Upper lobe of right lung (tissue), 1 donor: ENCODE data around the gene ZSCAN26. TPM values are rescaled to one million over a fixed set of nuclear protein-coding genes. Genes with fewer than 3 reads are reported as not detected.
A peak's percentile ranks its signal among the peaks of the same experiment; 100 is the strongest.

Experiments used
- ATAC-seq: fragments of 200-7000 bp; cut with Tn5 transposase; one replicate; pipeline ENCODE4 v1.9.1; 2020; ENCODE audit warnings: mild to moderate bottlenecking, moderate library complexity
- DNase-seq: peaks from one replicate; pipeline ENCODE4 v3.0.0-alpha.2; 2020
- H3K27ac ChIP-seq: fragments of 200-600 bp; one replicate; pipeline ENCODE4 v1.8.0; 2022
- H3K27me3 ChIP-seq: fragments of 200-600 bp; one replicate; pipeline ENCODE4 v1.8.0; 2022; ENCODE audit warnings: mild to moderate bottlenecking
- H3K36me3 ChIP-seq: fragments of 200-600 bp; one replicate; pipeline ENCODE4 v1.8.0; 2022
- H3K4me1 ChIP-seq: fragments of 200-600 bp; one replicate; pipeline ENCODE4 v1.8.0; 2022
- H3K4me3 ChIP-seq: fragments of 200-600 bp; one replicate; pipeline ENCODE4 v1.8.0; 2022; ENCODE audit warnings: mild to moderate bottlenecking
- H3K9me3 ChIP-seq: fragments of 200-600 bp; one replicate; pipeline ENCODE4 v1.8.0; 2022
- CTCF ChIP-seq: fragments of 200-600 bp; IDR thresholded peaks from one replicate; pipeline ENCODE4 v1.8.0; 2022; ENCODE audit warnings: antibody characterized with exemption
- intact Hi-C: fragments of 100-400 bp; cut with DNase I; formaldehyde crosslinking; loops from one replicate; pipeline ENCODE4 v1.11.0; 2022
- total RNA-seq: library from RNA; stranded (reverse); fragmentation: NEBNext Ultra II Directional; extraction: Animal tissue kit (Norgen Biotek cat#: 25700); gene quantifications from one replicate; pipeline ENCODE4 v1.2.1, GENCODE V29; 2021
- donor health status: DM: no; HTN: yes; CAD: no; lungs with severe emphysema.

The ZSCAN26 gene
- total RNA-seq, 1 donor from 2014 or later = 11.3 TPM

DNA sequence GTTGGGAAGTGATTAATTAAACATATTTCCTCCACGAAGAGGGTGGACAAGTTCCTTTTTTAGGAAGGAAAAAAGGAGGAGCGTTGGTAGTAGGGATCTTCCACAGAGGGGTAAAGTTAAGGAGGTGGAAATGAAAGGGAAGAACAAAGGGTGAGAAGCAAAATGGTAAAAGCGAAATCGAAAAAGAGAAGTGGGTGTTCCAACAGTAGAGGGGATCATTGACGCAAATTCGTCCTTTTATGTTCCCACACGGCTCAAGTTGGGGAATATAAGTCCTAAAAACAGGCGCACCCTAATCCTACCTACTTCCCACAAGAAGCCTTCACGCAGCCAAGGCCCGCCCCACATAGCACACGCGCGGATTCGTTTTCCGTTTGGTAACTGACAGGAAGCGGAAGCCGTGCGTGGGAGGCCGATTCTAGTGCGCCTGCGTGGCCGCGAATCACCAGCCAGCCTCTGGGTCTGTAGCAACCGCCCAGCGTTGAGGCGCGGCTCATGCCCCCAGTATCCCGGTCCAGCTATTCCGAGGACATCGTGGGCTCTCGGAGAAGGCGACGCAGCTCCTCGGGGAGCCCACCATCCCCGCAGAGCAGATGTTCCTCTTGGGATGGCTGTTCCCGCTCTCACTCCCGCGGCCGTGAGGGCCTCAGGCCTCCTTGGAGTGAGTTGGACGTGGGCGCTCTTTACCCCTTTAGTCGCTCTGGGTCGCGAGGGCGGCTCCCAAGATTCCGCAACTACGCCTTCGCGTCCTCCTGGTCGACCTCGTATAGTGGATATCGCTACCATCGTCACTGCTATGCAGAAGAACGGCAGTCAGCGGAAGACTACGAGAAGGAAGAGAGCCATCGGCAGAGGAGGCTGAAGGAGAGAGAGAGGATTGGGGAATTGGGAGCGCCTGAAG is 7.8 kb upstream of the ZSCAN26 start, which contains the start of gene NKAPL:
Gene NKAPL, plus strand, starts transcription at position 421 of the 901 bp plus-strand sequence. Its CDS starts 75 bp downstream, at position 496.
- no peak for TF ChIP-seq CTCF
- intact Hi-C loops = loop anchor here (10.0 kb wide), 1 partner anchor 96 kb away; no protein-coding TSS in a partner anchor
- Histone ChIP-seq H3K27me3 (no peaks in the 10 kb centered on the region), H3K36me3 (no peaks in the 10 kb centered on the region), H3K4me3 (peak within 1 kb of the TSS; percentile 42), H3K9me3 (no peaks in the 10 kb centered on the region), H3K4me1 (no peaks in the 10 kb centered on the region), H3K27ac (no peak within 1 kb of the TSS)
- peak; percentile 89 for DNase-seq
- peak; percentile 91 for ATAC-seq

GRCh38 chr6:28263922-28264321 is 3.0 kb upstream of the ZSCAN26 start:
- Histone ChIP-seq H3K27me3 (no peaks in the 10 kb centered on the region), H3K27ac (no peak overlapping the region), H3K36me3 (no peaks in the 10 kb centered on the region), H3K9me3 (no peaks in the 10 kb centered on the region), H3K4me3 (no peak overlapping the region), H3K4me1 (peaks cover 15% of the 10 kb centered on the region)
- DNase-seq (no peak), ATAC-seq (no peak)
- TF ChIP-seq CTCF = no peak
- intact Hi-C loops = no loop called here

GRCh38 chr6:28264834-28265401 is 2.0 kb upstream of the ZSCAN26 start:
- Histone ChIP-seq H3K36me3 (no peaks in the 10 kb centered on the region), H3K9me3 (no peaks in the 10 kb centered on the region), H3K4me1 (peaks cover 15% of the 10 kb centered on the region), H3K4me3 (no peak overlapping the region), H3K27ac (no peak overlapping the region), H3K27me3 (no peaks in the 10 kb centered on the region)
- ATAC-seq = no peak
- intact Hi-C loops = no loop called here
- TF ChIP-seq CTCF = no peak
- no peak for DNase-seq

- Histone ChIP-seq H3K4me3 (peak overlapping the region; percentile 71), H3K36me3 (no peaks in the 10 kb centered on the region), H3K27me3 (no peaks in the 10 kb centered on the region), H3K9me3 (no peaks in the 10 kb centered on the region), H3K27ac (peak overlapping the region; percentile 89), H3K4me1 (peaks cover 15% of the 10 kb centered on the region)
- intact Hi-C loops = no loop called here
- no peak for TF ChIP-seq CTCF
- no peak for ATAC-seq
- DNase-seq = no peak
Observed at GRCh38 chr6:28266563-28266961, 381 bp upstream of the ZSCAN26 start.

DNA sequence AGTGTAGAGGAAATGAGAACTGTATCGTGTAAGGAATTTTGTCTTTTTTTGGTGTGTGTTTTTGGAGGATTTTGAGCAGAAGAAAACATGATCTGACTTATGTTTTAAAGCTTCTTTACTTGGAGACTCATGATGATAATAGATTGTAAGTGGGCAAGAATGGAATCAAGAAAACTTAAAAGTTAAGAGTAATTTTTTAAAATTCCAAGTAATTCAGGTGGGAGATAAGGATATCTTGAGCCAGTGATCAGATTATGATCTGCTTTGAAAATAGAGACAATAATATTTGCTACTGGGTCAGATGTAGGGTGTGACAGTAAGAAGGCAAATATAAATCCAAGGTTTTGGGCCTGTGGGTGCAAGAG is 734 bp downstream of the ZSCAN26 start:
- H3K4me1 ChIP-seq = peaks cover 15% of the 10 kb centered on the region
- H3K36me3 ChIP-seq = peaks cover 10% of the 10 kb centered on the region
- intact Hi-C loops = no loop called here
- no peaks in the 10 kb centered on the region for H3K27me3 ChIP-seq
- H3K27ac ChIP-seq = peak overlapping the region; percentile 89
- H3K4me3 ChIP-seq = peak overlapping the region; percentile 71
- TF ChIP-seq CTCF = no peak
- no peaks in the 10 kb centered on the region for H3K9me3 ChIP-seq
- ATAC-seq = no peak
- DNase-seq = no peak
